K562 (cell line): ENCODE data around the gene NTN4. TPM values are rescaled to one million over a fixed set of nuclear protein-coding genes. Genes with fewer than 3 reads are reported as not detected.

Source experiments
- ATAC-seq: fragments of 200-7000 bp; cut with Tn5 transposase; 3 replicates; pipeline ENCODE4 v1.9.1; 2020; ENCODE audit warnings: moderate library complexity
- BruUV-seq: library from RNA; stranded (reverse); fragments of 400-500 nt; replicated peaks from 2 replicates; lab custom pipeline; 2021; lab: Mats Ljungman, UMichigan
- CTCF ChIA-PET: fragments of 300-600 bp; formaldehyde crosslinking; extraction: SDS; loops from one replicate; lab custom pipeline; 2021; ENCODE audit warnings: low intra/inter-chr PET ratio; lab: Yijun Ruan, JAX
- POLR2A ChIA-PET: fragments of 300-600, 350-650 bp; sonication (Branson Sonifier 250); formaldehyde crosslinking; extraction: SDS; loops from one replicate; lab custom pipeline; 2021; ENCODE audit warnings: antibody characterized with exemption, inconsistent platforms; lab: Yijun Ruan, JAX
- DNase-seq, 4 experiments: peaks; one replicate each; pipeline versions ENCODE4 v3.0.0 to v3.0.0-alpha.2; 2011 to 2018; ENCODE audit warnings: low spot score in 3 of 4, mixed read lengths in 3 of 4; ENCODE audit errors: extremely low read depth in 1 of 4
- FAIRE-seq: peaks from 2 replicates; lab custom pipeline; 2011; peaks lifted over from hg19 to GRCh38; lab: Jason Lieb, UNC
- H2AFZ ChIP-seq: 2 replicates; pipeline ENCODE4 v1.6.0; 2011; ENCODE audit warnings: low read depth, low read length, control low read depth, inconsistent platforms
- H3K27ac ChIP-seq: fragments of 200-600 bp; 3 replicates; pipeline ENCODE4 v1.8.0; 2011; ENCODE audit warnings: low read depth, mild to moderate bottlenecking, control low read depth, inconsistent platforms, low read length, moderate library complexity, mixed read lengths; ENCODE audit errors: extremely low read depth
- H3K27me3 ChIP-seq, 2 experiments: fragments of 300-600 bp in 1 of 2; 2 replicates in 1 of 2; 3 replicates in 1 of 2; pipeline versions ENCODE4 v1.6.0 to v1.8.0; 2011; ENCODE audit warnings: inconsistent platforms in 2 of 2, low read length in 2 of 2, mild to moderate bottlenecking in 1 of 2, mixed read lengths in 1 of 2, moderate library complexity in 1 of 2; ENCODE audit not compliant: control insufficient read depth in 2 of 2, insufficient read depth in 2 of 2
- H3K36me3 ChIP-seq: fragments of 300-600 bp; 3 replicates; pipeline ENCODE4 v1.8.0; 2011; ENCODE audit warnings: mild to moderate bottlenecking, low read length, inconsistent platforms; ENCODE audit not compliant: control insufficient read depth, insufficient read depth
- H3K4me1 ChIP-seq, 2 experiments: fragments of 200-600 bp in 1 of 2; replicated peaks in 1 of 2; 2 replicates in 1 of 2; 3 replicates in 1 of 2; pipeline versions ENCODE4 v1.5.1 to v1.8.0; 2011; ENCODE audit warnings: inconsistent platforms in 2 of 2, low read length in 2 of 2, mild to moderate bottlenecking in 1 of 2, mixed read lengths in 1 of 2, moderate library complexity in 1 of 2; ENCODE audit not compliant: control insufficient read depth in 2 of 2, insufficient read depth in 2 of 2
- H3K4me2 ChIP-seq: 2 replicates; pipeline ENCODE4 v1.6.1; 2011; ENCODE audit warnings: low read length, control low read depth, inconsistent platforms, mixed read lengths; ENCODE audit not compliant: insufficient read depth
- H3K4me3 ChIP-seq: fragments of 200-600 bp; sonication (generic), shearing (Covaris generic); 2 replicates; pipeline ENCODE4 v1.5.1; 2016; ENCODE audit warnings: control low read depth, inconsistent platforms
- H3K79me2 ChIP-seq: fragments of 200-600 bp; 3 replicates; pipeline ENCODE4 v1.8.0; 2011; ENCODE audit warnings: low read length, inconsistent platforms; ENCODE audit not compliant: control insufficient read depth, insufficient read depth
- H3K9ac ChIP-seq, 2 experiments: 2 replicates each; pipeline versions ENCODE4 v1.6.0 to v1.6.1; 2011; ENCODE audit warnings: low read depth in 2 of 2, low read length in 2 of 2, control low read depth in 1 of 2, inconsistent platforms in 1 of 2, mild to moderate bottlenecking in 1 of 2, mixed read lengths in 1 of 2; ENCODE audit not compliant: insufficient read depth in 1 of 2
- H3K9me1 ChIP-seq: one replicate; pipeline ENCODE4 v1.6.0; 2011; ENCODE audit warnings: inconsistent platforms, mild to moderate bottlenecking, low read length, moderate library complexity; ENCODE audit not compliant: control insufficient read depth, insufficient read depth
- H3K9me3 ChIP-seq: replicated peaks from 2 replicates; pipeline ENCODE4 v1.5.1; 2011; ENCODE audit warnings: low read depth, low read length, inconsistent platforms; ENCODE audit not compliant: control insufficient read depth, insufficient read depth
- H4K20me1 ChIP-seq: replicated peaks from 2 replicates; pipeline ENCODE4 v1.6.1; 2011; ENCODE audit warnings: low read length, inconsistent platforms, mixed read lengths; ENCODE audit not compliant: control insufficient read depth, insufficient read depth
- HDAC3 ChIP-seq: fragments of 450-650 bp; IDR thresholded peaks from 2 replicates; pipeline ENCODE4 v1.6.1; 2018; ENCODE audit warnings: borderline replicate concordance, mild to moderate bottlenecking, moderate library complexity; ENCODE audit not compliant: partially characterized antibody
- JUND ChIP-seq, 2 experiments: IDR thresholded peaks; 2 replicates in 1 of 2; 3 replicates in 1 of 2; pipeline ENCODE4 v1.6.1; 2011; ENCODE audit warnings: borderline replicate concordance in 2 of 2, low read depth in 2 of 2, low read length in 2 of 2, improper control_type of control experiment in 1 of 2, missing biosample characterization in 1 of 2, missing genetic modification characterization in 1 of 2, missing genetic modification reagents in 1 of 2
- MYC ChIP-seq, 2 experiments: fragments of 250-450 bp in 1 of 2; sonication (Bioruptor Pico) in 1 of 2; IDR thresholded peaks; 2 replicates each; pipeline versions ENCODE4 v1.5.1 to v1.6.1; 2012 to 2021; ENCODE audit warnings: low read depth in 2 of 2, borderline replicate concordance in 1 of 2, improper control_type of control experiment in 1 of 2, low read length in 1 of 2, mild to moderate bottlenecking in 1 of 2, moderate library complexity in 1 of 2
- NCOA6 ChIP-seq: fragments of 450-650 bp; IDR thresholded peaks from 2 replicates; pipeline ENCODE4 v1.6.1; 2017; ENCODE audit warnings: mild to moderate bottlenecking
- RBM25 ChIP-seq: fragments of 200-400 bp; formaldehyde crosslinking; IDR thresholded peaks from 2 replicates; pipeline ENCODE4 v1.6.1; 2018; ENCODE audit warnings: low read length, low read depth, moderate library complexity; ENCODE audit not compliant: severe bottlenecking
- TCF3 ChIP-seq: sonication (generic); formaldehyde crosslinking; IDR thresholded peaks from 2 replicates; pipeline ENCODE4 v1.4.0; 2020; ENCODE audit warnings: mild to moderate bottlenecking, missing genetic modification reagents
- ZNF263 ChIP-seq: sonication (generic); formaldehyde crosslinking; IDR thresholded peaks from 2 replicates; pipeline ENCODE4 v1.8.0; 2022; ENCODE audit warnings: mild to moderate bottlenecking, missing genetic modification reagents, borderline replicate concordance
- ZNF766 ChIP-seq: fragments of 200-800 bp; sonication (Bioruptor generic); conservative IDR thresholded peaks from 2 replicates; pipeline ENCODE4 v1.6.1; 2016; ENCODE audit warnings: missing genetic modification characterization, missing compliant biosample characterization
- WGBS: fragments of 100-300 bp; shearing (Covaris generic); methylation state at CpG from one replicate; pipeline ENCODE4 v1.1.6; 2016; ENCODE audit warnings: low coverage, mixed read lengths; ENCODE audit not compliant: insufficient coverage; ENCODE audit errors: missing lambda C conversion rate; 5-methylcytosine and 5-hydroxymethylcytosine counted together
- in situ Hi-C: fragments of 300-500 bp; cut with MboI; formaldehyde crosslinking; loops from 4 replicates; pipeline ENCODE4 v1.15.0; 2018; ENCODE audit warnings: inconsistent platforms, mixed read lengths
- intact Hi-C: fragments of 100-400 bp; cut with micrococcal nuclease; formaldehyde crosslinking; loops from 2 replicates; pipeline ENCODE4 v1.14.2; 2022
- polyA plus RNA-seq, 8 experiments: library from polyadenylated mRNA; depleted of rRNA in 4 of 8; stranded (reverse) in 5 of 8; unstranded in 3 of 8; fragments of >200 nt; fragmentation: Nextera tagmentation in 2 of 8; fragmentation: Illumina TruSeq in 1 of 8; extraction: Ambion mirVana in 2 of 8; extraction: Trizol in 1 of 8; gene quantifications; 2 replicates each; pipeline versions ENCODE4 v1.2.1 to v1.2.3, GENCODE V29; 2011 to 2014; ENCODE audit warnings: inconsistent platforms in 1 of 8, missing spikeins in 1 of 8
- total RNA-seq, 7 experiments: library from RNA; depleted of rRNA in 6 of 7; stranded (reverse); fragments of >200 nt in 6 of 7; fragmentation: Illumina TruSeq in 2 of 7; extraction: Trizol in 2 of 7; gene quantifications; 2 replicates each; pipeline versions ENCODE4 v1.2.1 to v1.2.3, GENCODE V29; 2011 to 2021; ENCODE audit warnings: low replicate concordance in 1 of 7
- TF ChIP-seq, protein P1 (sequence below): fragments of 450-650 bp; formaldehyde crosslinking; IDR thresholded peaks from 2 replicates; pipeline ENCODE4 v1.4.0; 2020; ENCODE audit warnings: mild to moderate bottlenecking, moderate library complexity
- TF ChIP-seq, protein P2 (sequence below): sonication (generic); formaldehyde crosslinking; IDR thresholded peaks from 2 replicates; pipeline ENCODE4 v1.8.0; 2023; ENCODE audit warnings: mild to moderate bottlenecking, missing genetic modification reagents

NTN4 gene
- total and polyA plus RNA-seq, 9 of the 15 experiments (the other 6 are each of a cell fraction or from before 2014, with no cell fraction given) = 0.13 TPM; not detected in 8

DNA sequence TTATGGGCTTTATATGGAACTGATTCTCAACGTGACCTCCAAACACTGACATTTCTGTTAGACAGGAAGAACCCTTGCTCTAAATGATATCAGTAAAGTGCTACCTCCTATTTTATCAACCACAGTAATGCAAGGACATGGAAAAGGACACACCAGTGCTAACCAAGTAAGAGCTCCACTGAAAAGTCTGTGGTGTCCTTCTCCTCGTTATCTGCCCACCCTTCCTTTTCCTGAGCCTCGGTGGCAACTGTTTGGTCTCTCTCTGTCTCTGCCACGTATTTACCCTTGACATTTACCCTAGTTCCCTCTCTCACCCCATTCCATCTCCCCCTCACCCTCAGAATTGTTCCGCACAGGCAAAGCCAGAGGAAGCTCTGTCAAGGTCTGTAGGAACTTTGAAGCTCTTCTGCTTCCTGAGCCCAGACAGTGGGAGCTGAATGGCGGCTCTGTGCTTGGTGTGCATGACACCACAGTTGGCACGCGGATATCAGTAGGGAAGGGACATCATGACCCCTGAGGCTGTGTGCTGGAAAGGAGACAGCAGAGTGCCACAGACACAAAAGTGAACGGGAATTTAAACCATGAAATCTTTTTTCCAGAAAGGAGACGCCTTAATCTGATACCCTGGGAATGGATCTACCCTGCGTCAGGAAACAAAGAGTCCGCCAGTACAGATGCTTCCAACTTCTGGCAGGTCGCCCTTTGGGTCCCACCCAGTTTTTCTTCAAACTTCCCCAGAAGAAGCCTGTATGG, 50.8 kb downstream of the NTN4 start:
- no TSS peak for BruUV-seq

More for the DNA sequence above, 50.8 kb downstream of the NTN4 start:
- H3K36me3 ChIP-seq = no peaks in the 10 kb centered on the region
- POLR2A ChIA-PET = no interaction called here
- ATAC-seq (no peak), DNase-seq (no peak), FAIRE-seq (no peak)
- no peak overlapping the region for H3K27ac ChIP-seq
- H2AFZ ChIP-seq = no peak overlapping the region
- H3K4me2 ChIP-seq = no peak overlapping the region
- no peak for TF ChIP-seq RBM25
- no peak for TF ChIP-seq MYC (IDR thresholded peaks at IDR 0.05; ENCODE audit: low read depth, low read length)
- TF ChIP-seq MYC (CRISPR knock-in tag; IDR thresholded peaks at IDR 0.05; ENCODE audit: borderline replicate concordance, low read depth) = no peak
- TF ChIP-seq, protein P1, sequence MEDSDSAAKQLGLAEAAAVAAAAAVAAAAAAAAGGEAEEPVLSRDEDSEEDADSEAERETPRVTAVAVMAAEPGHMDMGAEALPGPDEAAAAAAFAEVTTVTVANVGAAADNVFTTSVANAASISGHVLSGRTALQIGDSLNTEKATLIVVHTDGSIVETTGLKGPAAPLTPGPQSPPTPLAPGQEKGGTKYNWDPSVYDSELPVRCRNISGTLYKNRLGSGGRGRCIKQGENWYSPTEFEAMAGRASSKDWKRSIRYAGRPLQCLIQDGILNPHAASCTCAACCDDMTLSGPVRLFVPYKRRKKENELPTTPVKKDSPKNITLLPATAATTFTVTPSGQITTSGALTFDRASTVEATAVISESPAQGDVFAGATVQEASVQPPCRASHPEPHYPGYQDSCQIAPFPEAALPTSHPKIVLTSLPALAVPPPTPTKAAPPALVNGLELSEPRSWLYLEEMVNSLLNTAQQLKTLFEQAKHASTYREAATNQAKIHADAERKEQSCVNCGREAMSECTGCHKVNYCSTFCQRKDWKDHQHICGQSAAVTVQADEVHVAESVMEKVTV (CRISPR knock-in tag) = no peak
- no peak for TF ChIP-seq NCOA6
- no peak for TF ChIP-seq HDAC3
- TF ChIP-seq TCF3 (CRISPR knock-in tag) = no peak
- no peak for TF ChIP-seq ZNF766 (CRISPR knock-in tag)
- no peak for TF ChIP-seq JUND (IDR thresholded peaks at IDR 0.05; ENCODE audit: borderline replicate concordance, low read depth, low read length)
- TF ChIP-seq JUND (tag; IDR thresholded peaks at IDR 0.05; ENCODE audit: borderline replicate concordance, low read depth, low read length) = no peak
- TF ChIP-seq ZNF263 (CRISPR knock-in tag) = no peak
- TF ChIP-seq, protein P2, sequence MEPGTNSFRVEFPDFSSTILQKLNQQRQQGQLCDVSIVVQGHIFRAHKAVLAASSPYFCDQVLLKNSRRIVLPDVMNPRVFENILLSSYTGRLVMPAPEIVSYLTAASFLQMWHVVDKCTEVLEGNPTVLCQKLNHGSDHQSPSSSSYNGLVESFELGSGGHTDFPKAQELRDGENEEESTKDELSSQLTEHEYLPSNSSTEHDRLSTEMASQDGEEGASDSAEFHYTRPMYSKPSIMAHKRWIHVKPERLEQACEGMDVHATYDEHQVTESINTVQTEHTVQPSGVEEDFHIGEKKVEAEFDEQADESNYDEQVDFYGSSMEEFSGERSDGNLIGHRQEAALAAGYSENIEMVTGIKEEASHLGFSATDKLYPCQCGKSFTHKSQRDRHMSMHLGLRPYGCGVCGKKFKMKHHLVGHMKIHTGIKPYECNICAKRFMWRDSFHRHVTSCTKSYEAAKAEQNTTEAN = no peak
- no peaks in the 10 kb centered on the region for H3K9me1 ChIP-seq
- H3K9me3 ChIP-seq = no peaks in the 10 kb centered on the region
- under 1% methylated on average over 13 of the region's 13 CpGs for WGBS
- H3K27me3 ChIP-seq = peaks cover 0 to 9% of the 10 kb centered on the region in 2 experiments; a peak in 2 of 5 replicates
- intact Hi-C loops (no loop called here), in situ Hi-C loops (no loop called here)
- H3K79me2 ChIP-seq = no peaks in the 10 kb centered on the region
- no peaks in the 10 kb centered on the region; a peak in 1 of 5 replicates for H3K4me1 ChIP-seq
- H3K9ac ChIP-seq = no peak overlapping the region
- H4K20me1 ChIP-seq = no peaks in the 10 kb centered on the region
- CTCF ChIA-PET = no interaction called here
- no peak overlapping the region for H3K4me3 ChIP-seq
